NCI-H2171 treated with DMSO at 0.1 percent for 48 hours (cell line): ENCODE measurements around the gene MEGF8.

ENCODE experiments used
- DNase-seq: peaks from one replicate; lab custom pipeline; 2025; lab: John Stamatoyannopoulos, UW

Gene MEGF8

GRCh38 chr19:42386974-42387707, 61.7 kb downstream of the MEGF8 start:
- DNase-seq, result peak; percentile 85

- DNase-seq, result no peak
Measured at GRCh38 chr19:42388851-42389489, 63.5 kb downstream of the MEGF8 start.

- DNase-seq, result no peak
Measured at GRCh38 chr19:42389899-42390298, 64.5 kb downstream of the MEGF8 start, which contains the start of gene CNFN. CNFN (minus strand) TSS chr19:42390297; CDS start chr19:42389037, 1,260 bp downstream.

- no peak for DNase-seq
Measured at GRCh38 chr19:42392165-42392564, 66.7 kb downstream of the MEGF8 start.

- DNase-seq, result no peak
Measured at GRCh38 chr19:42394751-42395150, 69.3 kb downstream of the MEGF8 start.

- peak; percentile 96 for DNase-seq
Measured at GRCh38 chr19:42396381-42397262, 71.2 kb downstream of the MEGF8 start.

GRCh38 chr19:42397263-42398166, 72.1 kb downstream of the MEGF8 start:
- no peak for DNase-seq

GRCh38 chr19:42400404-42400803, 75.0 kb downstream of the MEGF8 start:
- DNase-seq, result no peak

- DNase-seq, result peak; percentile 74
Measured at GRCh38 chr19:42401365-42402303, 76.2 kb downstream of the MEGF8 start.

- DNase-seq, result peak; percentile 60
Measured at GRCh38 chr19:42402376-42403116, 77.1 kb downstream of the MEGF8 start.

GRCh38 chr19:42403586-42403985, 78.2 kb downstream of the MEGF8 start:
- peak; percentile 96 for DNase-seq

GRCh38 chr19:42406111-42406510, 80.7 kb downstream of the MEGF8 start:
- DNase-seq, result no peak

GRCh38 chr19:42407085-42407815, 81.8 kb downstream of the MEGF8 start:
- DNase-seq, result no peak

GRCh38 chr19:42407816-42408175, 82.4 kb downstream of the MEGF8 start:
- no peak for DNase-seq

- DNase-seq, result no peak
Measured at GRCh38 chr19:42409477-42409876, 84.0 kb downstream of the MEGF8 start.

- no peak for DNase-seq
Measured at GRCh38 chr19:42410371-42410770, 84.9 kb downstream of the MEGF8 start.

GRCh38 chr19:42411581-42412178, 86.2 kb downstream of the MEGF8 start:
- no peak for DNase-seq

GRCh38 chr19:42412227-42412626, 86.8 kb downstream of the MEGF8 start:
- DNase-seq, result no peak

- no peak for DNase-seq
Measured at GRCh38 chr19:42412661-42413076, 87.2 kb downstream of the MEGF8 start.
